Measurements from ENCODE around the gene UXT.

Gene UXT

GRCh38 chrX:47658684-47659420 lies at the start of gene UXT:
TSS of gene UXT (minus strand) at chrX:47659180. CDS start at chrX:47658927, 253 bp downstream.
- H3K4me3 ChIP-seq (ENCODE audit: low read depth, low read length) = peak within 1 kb of the TSS; percentile 66
- no peak for TF ChIP-seq CTCF (IDR thresholded peaks at IDR 0.05; ENCODE audit: low read depth, low read length)

GRCh38 chrX:47707031-47707780 lies 48.2 kb upstream of the UXT start:
- H3K4me3 ChIP-seq (ENCODE audit: low read depth, low read length) = no peak overlapping the region
- TF ChIP-seq CTCF (IDR thresholded peaks at IDR 0.05; ENCODE audit: low read depth, low read length) = no peak

GRCh38 chrX:47706575-47706974 lies 47.6 kb upstream of the UXT start:
- no peak for TF ChIP-seq CTCF (IDR thresholded peaks at IDR 0.05; ENCODE audit: low read depth, low read length)
- H3K4me3 ChIP-seq (ENCODE audit: low read depth, low read length) = no peak overlapping the region

GRCh38 chrX:47704736-47705135 lies 45.8 kb upstream of the UXT start:
- TF ChIP-seq CTCF (IDR thresholded peaks at IDR 0.05; ENCODE audit: low read depth, low read length) = no peak
- no peak overlapping the region for H3K4me3 ChIP-seq (ENCODE audit: low read depth, low read length)

- no peak for TF ChIP-seq CTCF (IDR thresholded peaks at IDR 0.05; ENCODE audit: low read depth, low read length)
- H3K4me3 ChIP-seq (ENCODE audit: low read depth, low read length) = no peak overlapping the region
Measured at GRCh38 chrX:47697181-47697580, 38.2 kb upstream of the UXT start.

GRCh38 chrX:47690175-47690574 lies 31.2 kb upstream of the UXT start:
- TF ChIP-seq CTCF (IDR thresholded peaks at IDR 0.05; ENCODE audit: low read depth, low read length) = no peak
- H3K4me3 ChIP-seq (ENCODE audit: low read depth, low read length) = no peak overlapping the region

- TF ChIP-seq CTCF (IDR thresholded peaks at IDR 0.05; ENCODE audit: low read depth, low read length) = no peak
- no peak overlapping the region for H3K4me3 ChIP-seq (ENCODE audit: low read depth, low read length)
Measured at GRCh38 chrX:47687263-47687662, 28.3 kb upstream of the UXT start.

Data from WI38 (cell line).